ENCODE results near the gene ZNF283.

Gene ZNF283

GRCh38 chr19:43781630-43782310, 45.4 kb upstream of the ZNF283 start:
- no peak for DNase-seq (ENCODE audit: extremely low read depth, insufficient read length)
- Histone ChIP-seq H3K4me3 (replicated peaks; ENCODE audit: low read depth, low read length) (peak overlapping the region; percentile 87), H3K27me3 (replicated peaks; ENCODE audit: control insufficient read depth, insufficient read depth, low read length) (no peaks in the 10 kb centered on the region), H3K36me3 (ENCODE audit: control insufficient read depth, insufficient read depth, low read length) (no peaks in the 10 kb centered on the region)
- TF ChIP-seq, protein P1, sequence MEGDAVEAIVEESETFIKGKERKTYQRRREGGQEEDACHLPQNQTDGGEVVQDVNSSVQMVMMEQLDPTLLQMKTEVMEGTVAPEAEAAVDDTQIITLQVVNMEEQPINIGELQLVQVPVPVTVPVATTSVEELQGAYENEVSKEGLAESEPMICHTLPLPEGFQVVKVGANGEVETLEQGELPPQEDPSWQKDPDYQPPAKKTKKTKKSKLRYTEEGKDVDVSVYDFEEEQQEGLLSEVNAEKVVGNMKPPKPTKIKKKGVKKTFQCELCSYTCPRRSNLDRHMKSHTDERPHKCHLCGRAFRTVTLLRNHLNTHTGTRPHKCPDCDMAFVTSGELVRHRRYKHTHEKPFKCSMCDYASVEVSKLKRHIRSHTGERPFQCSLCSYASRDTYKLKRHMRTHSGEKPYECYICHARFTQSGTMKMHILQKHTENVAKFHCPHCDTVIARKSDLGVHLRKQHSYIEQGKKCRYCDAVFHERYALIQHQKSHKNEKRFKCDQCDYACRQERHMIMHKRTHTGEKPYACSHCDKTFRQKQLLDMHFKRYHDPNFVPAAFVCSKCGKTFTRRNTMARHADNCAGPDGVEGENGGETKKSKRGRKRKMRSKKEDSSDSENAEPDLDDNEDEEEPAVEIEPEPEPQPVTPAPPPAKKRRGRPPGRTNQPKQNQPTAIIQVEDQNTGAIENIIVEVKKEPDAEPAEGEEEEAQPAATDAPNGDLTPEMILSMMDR (IDR thresholded peaks at IDR 0.05; ENCODE audit: insufficient read depth, low read length, poor library complexity, severe bottlenecking): no peak

DNA sequence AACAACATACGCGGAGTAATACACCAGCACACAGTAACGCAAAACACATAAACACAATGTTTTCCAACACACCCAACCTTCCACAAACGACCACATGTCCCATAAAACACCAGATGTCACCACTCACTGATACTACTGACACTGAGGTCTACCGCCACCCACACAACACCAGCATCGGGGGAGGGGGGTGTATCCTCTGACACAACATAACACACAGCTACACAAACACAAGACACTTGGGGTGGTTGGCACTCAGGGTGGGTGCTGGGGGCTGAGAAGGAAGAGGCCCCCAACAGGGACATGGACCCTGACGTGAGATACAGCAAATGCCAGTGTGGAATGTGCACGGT, 44.8 kb upstream of the ZNF283 start:
- Histone ChIP-seq H3K27me3 (replicated peaks; ENCODE audit: control insufficient read depth, insufficient read depth, low read length) (no peaks in the 10 kb centered on the region), H3K36me3 (ENCODE audit: control insufficient read depth, insufficient read depth, low read length) (no peaks in the 10 kb centered on the region), H3K4me3 (replicated peaks; ENCODE audit: low read depth, low read length) (peak overlapping the region; percentile 87)
- DNase-seq (ENCODE audit: extremely low read depth, insufficient read length): no peak
- TF ChIP-seq, protein P1 (IDR thresholded peaks at IDR 0.05; ENCODE audit: insufficient read depth, low read length, poor library complexity, severe bottlenecking): no peak

DNA sequence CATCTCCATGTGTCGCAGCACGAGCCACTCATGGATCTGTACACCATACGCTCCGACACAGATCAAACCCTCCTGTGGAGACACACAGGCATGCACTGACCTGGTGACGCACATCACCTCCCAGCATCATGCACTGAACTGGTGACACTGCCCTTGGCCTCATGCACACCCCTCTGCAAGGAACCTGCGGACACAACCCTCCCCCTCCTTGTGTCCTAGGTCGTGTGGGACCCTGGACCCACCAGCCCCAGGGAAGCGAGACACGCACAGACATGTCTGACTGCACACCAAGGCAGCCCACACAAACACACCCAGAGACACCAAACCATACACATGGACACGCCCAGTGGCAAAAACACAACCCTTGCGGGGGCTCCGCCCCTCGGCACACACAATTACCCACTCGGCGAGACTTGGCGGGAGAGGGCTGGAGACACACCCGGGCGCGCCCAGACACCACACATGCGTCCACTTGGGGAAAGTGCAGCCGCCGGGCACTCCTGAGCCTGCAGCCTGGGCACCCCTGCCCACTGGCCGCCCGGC, 44.4 kb upstream of the ZNF283 start:
- no peaks in the 10 kb centered on the region for H3K36me3 ChIP-seq (ENCODE audit: control insufficient read depth, insufficient read depth, low read length)
- TF ChIP-seq, protein P1 (IDR thresholded peaks at IDR 0.05; ENCODE audit: insufficient read depth, low read length, poor library complexity, severe bottlenecking): no peak
- H3K4me3 ChIP-seq (replicated peaks; ENCODE audit: low read depth, low read length): peak overlapping the region; percentile 87
- H3K27me3 ChIP-seq (replicated peaks; ENCODE audit: control insufficient read depth, insufficient read depth, low read length): no peaks in the 10 kb centered on the region
- no peak for DNase-seq (ENCODE audit: extremely low read depth, insufficient read length)

DNA sequence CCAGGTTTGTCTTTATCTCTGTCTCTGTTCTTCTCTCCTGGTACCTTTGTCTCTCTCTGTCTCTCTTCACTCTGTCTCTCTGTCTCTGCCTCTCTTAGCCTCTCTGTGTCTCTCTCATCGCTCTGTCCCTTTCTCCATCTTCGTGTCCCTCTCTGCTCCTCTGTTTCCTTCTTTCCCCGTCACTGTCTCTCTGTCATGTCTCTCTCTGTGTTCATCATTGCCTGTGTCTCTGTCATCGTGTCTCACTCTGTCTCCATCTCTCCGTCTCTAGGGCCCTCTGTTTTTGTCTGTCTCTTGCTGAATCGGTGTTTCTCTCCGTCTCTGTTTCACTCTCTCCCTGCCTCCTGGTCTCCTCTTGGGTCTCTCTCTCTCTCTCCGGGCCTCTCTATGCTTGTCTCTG, 43.5 kb upstream of the ZNF283 start:
- DNase-seq (ENCODE audit: extremely low read depth, insufficient read length): no peak
- no peaks in the 10 kb centered on the region for H3K27me3 ChIP-seq (replicated peaks; ENCODE audit: control insufficient read depth, insufficient read depth, low read length)
- TF ChIP-seq, protein P1 (IDR thresholded peaks at IDR 0.05; ENCODE audit: insufficient read depth, low read length, poor library complexity, severe bottlenecking): no peak
- peak overlapping the region; percentile 87 for H3K4me3 ChIP-seq (replicated peaks; ENCODE audit: low read depth, low read length)
- H3K36me3 ChIP-seq (ENCODE audit: control insufficient read depth, insufficient read depth, low read length): no peaks in the 10 kb centered on the region

- Histone ChIP-seq H3K36me3 (ENCODE audit: control insufficient read depth, insufficient read depth, low read length) (no peaks in the 10 kb centered on the region), H3K27me3 (replicated peaks; ENCODE audit: control insufficient read depth, insufficient read depth, low read length) (no peaks in the 10 kb centered on the region), H3K4me3 (replicated peaks; ENCODE audit: low read depth, low read length) (peak overlapping the region; percentile 87)
- TF ChIP-seq, protein P1 (IDR thresholded peaks at IDR 0.05; ENCODE audit: insufficient read depth, low read length, poor library complexity, severe bottlenecking): no peak
- no peak for DNase-seq (ENCODE audit: extremely low read depth, insufficient read length)
These were observed 42.7 kb upstream of the ZNF283 start for GRCh38 chr19:43784241-43784980.

All from GM06990 (cell line).